Natural killer cell (primary cell): ENCODE data around the gene ARFRP1. TPM values are rescaled to one million over a fixed set of nuclear protein-coding genes. Genes with fewer than 3 reads are reported as not detected.
"Not testable (repeated sequence)": the region's sequence is repeated elsewhere in the genome, so short reads cannot be mapped to it uniquely, and the experiment has no call there.

Source experiments
- ATAC-seq, 3 donors: fragments of 150-1000 bp in 2 of 3; fragments of 200-7000 bp in 1 of 3; cut with Tn5 transposase; 1 replicate in 1 of 3; 2 replicates in 2 of 3; pipeline ENCODE4 v1.10.0; 2021; ENCODE audit warnings: mild to moderate bottlenecking in 2 of 3, moderate library complexity in 2 of 3
- DNase-seq, 2 donors: peaks; one replicate each; pipeline versions ENCODE4 v3.0.0 to v3.0.0-alpha.2; 2013 to 2021; ENCODE audit warnings: mixed read lengths in 1 of 2
- H3K27ac ChIP-seq: one replicate; pipeline ENCODE4 v1.5.1; 2013; ENCODE audit warnings: mild to moderate bottlenecking, low read length
- H3K27me3 ChIP-seq: one replicate; pipeline ENCODE4 v1.6.1; 2013; ENCODE audit warnings: low read length; ENCODE audit not compliant: control insufficient read depth, insufficient read depth
- H3K36me3 ChIP-seq: one replicate; pipeline ENCODE4 v1.6.1; 2013; ENCODE audit warnings: low read length; ENCODE audit not compliant: control insufficient read depth, insufficient read depth
- H3K4me1 ChIP-seq: one replicate; pipeline ENCODE4 v1.6.1; 2013; ENCODE audit warnings: low read length; ENCODE audit not compliant: control insufficient read depth, insufficient read depth
- H3K4me3 ChIP-seq: one replicate; pipeline ENCODE4 v1.5.1; 2013; ENCODE audit warnings: low read length
- H3K9me3 ChIP-seq: one replicate; pipeline ENCODE4 v1.6.1; 2013; ENCODE audit warnings: low read length; ENCODE audit not compliant: control insufficient read depth, insufficient read depth
- H3K27ac Mint-ChIP-seq, 2 donors: one replicate each; pipeline ENCODE4 v1.8.0; 2022; ENCODE audit warnings: mild to moderate bottlenecking in 2 of 2, mixed read lengths in 2 of 2, moderate library complexity in 1 of 2
- H3K27me3 Mint-ChIP-seq, 2 donors: one replicate each; pipeline ENCODE4 v1.8.0; 2022; ENCODE audit warnings: low read depth in 2 of 2, mixed read lengths in 2 of 2
- H3K36me3 Mint-ChIP-seq: one replicate; pipeline ENCODE4 v1.8.0; 2022; ENCODE audit warnings: mixed read lengths
- H3K4me1 Mint-ChIP-seq, 2 donors: one replicate each; pipeline ENCODE4 v1.8.0; 2022; ENCODE audit warnings: mixed read lengths in 2 of 2
- H3K4me3 Mint-ChIP-seq: one replicate; pipeline ENCODE4 v1.8.0; 2022; ENCODE audit warnings: mild to moderate bottlenecking, moderate library complexity, mixed read lengths
- H3K9me3 Mint-ChIP-seq, 2 donors: one replicate each; pipeline ENCODE4 v1.8.0; 2022; ENCODE audit warnings: mixed read lengths in 2 of 2
- CTCF ChIP-seq: fragments of 200-600 bp; IDR thresholded peaks from one replicate; pipeline ENCODE4 v1.8.0; 2022; ENCODE audit warnings: antibody characterized with exemption
- WGBS: methylation state at CpG from one replicate; pipeline ENCODE4 v1.1.7; 2013; ENCODE audit warnings: missing lambda C conversion rate; ENCODE audit not compliant: insufficient coverage; 5-methylcytosine and 5-hydroxymethylcytosine counted together
- intact Hi-C: fragments of 100-400 bp; cut with micrococcal nuclease; formaldehyde crosslinking; loops from one replicate; pipeline ENCODE4 v1.14.2; 2022
- total RNA-seq, 4 donors: library from RNA; stranded (reverse); fragments of 120-200 nt in 1 of 4; gene quantifications; one replicate each; pipeline versions ENCODE4 v1.2.3 to v1.2.4, GENCODE V29; 2013 to 2022

ARFRP1 gene
- total RNA-seq, 3 donors from 2014 or later (not counting 1 experiment from before 2014, with no cell fraction given), result 43.9 to 55.8 (median 50.6) TPM

GRCh38 chr20:63678071-63678470 is 29.7 kb downstream of the ARFRP1 start:
- Histone ChIP-seq H3K9me3 (no peaks in the 10 kb centered on the region), H3K4me1 (no peaks in the 10 kb centered on the region), H3K27ac (no peak overlapping the region), H3K36me3 (peaks cover 4% of the 10 kb centered on the region), H3K27me3 (no peaks in the 10 kb centered on the region), H3K4me3 (no peak overlapping the region)
- Mint-ChIP-seq H3K9me3 (no peaks in the 10 kb centered on the region), H3K36me3 (no peaks in the 10 kb centered on the region), H3K27me3 (no peaks in the 10 kb centered on the region), H3K4me3 (no peak overlapping the region), H3K27ac (no peak overlapping the region), H3K4me1 (no peaks in the 10 kb centered on the region)
- TF ChIP-seq CTCF, result no peak
- 93% methylated on average over 13 of the region's 13 CpGs for WGBS
- DNase-seq, result no peak
- ATAC-seq, result no peak
- intact Hi-C loops, result no loop called here

GRCh38 chr20:63675681-63676368 is 32.0 kb downstream of the ARFRP1 start:
- ATAC-seq, result no peak
- no peak for DNase-seq
- H3K36me3 ChIP-seq, result peaks cover 7% of the 10 kb centered on the region
- no peaks in the 10 kb centered on the region for H3K9me3 ChIP-seq
- Mint-ChIP-seq H3K36me3 (no peaks in the 10 kb centered on the region), H3K4me3 (no peak overlapping the region), H3K9me3 (no peaks in the 10 kb centered on the region), H3K27ac (no peak overlapping the region), H3K27me3 (no peaks in the 10 kb centered on the region), H3K4me1 (no peaks in the 10 kb centered on the region)
- no peaks in the 10 kb centered on the region for H3K27me3 ChIP-seq
- no peak overlapping the region for H3K4me3 ChIP-seq
- no peak overlapping the region for H3K27ac ChIP-seq
- no peaks in the 10 kb centered on the region for H3K4me1 ChIP-seq
- intact Hi-C loops, result no loop called here
- TF ChIP-seq CTCF, result no peak
- WGBS, result 98% methylated on average over 15 of the region's 20 CpGs

- ATAC-seq (no peak), DNase-seq (no peak)
- H3K27ac ChIP-seq, result no peak overlapping the region
- peaks cover 7% of the 10 kb centered on the region for H3K36me3 ChIP-seq
- intact Hi-C loops, result no loop called here
- Mint-ChIP-seq H3K27me3 (no peaks in the 10 kb centered on the region), H3K36me3 (no peaks in the 10 kb centered on the region), H3K4me1 (no peaks in the 10 kb centered on the region), H3K27ac (no peak overlapping the region), H3K9me3 (no peaks in the 10 kb centered on the region), H3K4me3 (no peak overlapping the region)
- no peaks in the 10 kb centered on the region for H3K9me3 ChIP-seq
- H3K4me1 ChIP-seq, result no peaks in the 10 kb centered on the region
- WGBS, result 98% methylated on average over 13 of the region's 14 CpGs
- no peak overlapping the region for H3K4me3 ChIP-seq
- TF ChIP-seq CTCF, result no peak
- H3K27me3 ChIP-seq, result no peaks in the 10 kb centered on the region
Measured at GRCh38 chr20:63673951-63674350, 33.8 kb downstream of the ARFRP1 start.

- Mint-ChIP-seq H3K4me1 (no peaks in the 10 kb centered on the region), H3K4me3 (no peak overlapping the region), H3K27ac (no peak overlapping the region), H3K27me3 (no peaks in the 10 kb centered on the region), H3K36me3 (no peaks in the 10 kb centered on the region), H3K9me3 (no peaks in the 10 kb centered on the region)
- ATAC-seq, result no peak
- no peak overlapping the region for H3K27ac ChIP-seq
- no peaks in the 10 kb centered on the region for H3K9me3 ChIP-seq
- H3K36me3 ChIP-seq, result peaks cover 8% of the 10 kb centered on the region
- no peaks in the 10 kb centered on the region for H3K27me3 ChIP-seq
- no peak for DNase-seq
- intact Hi-C loops, result no loop called here
- no peaks in the 10 kb centered on the region for H3K4me1 ChIP-seq
- 99% methylated on average over 10 of the region's 10 CpGs for WGBS
- no peak for TF ChIP-seq CTCF
- no peak overlapping the region for H3K4me3 ChIP-seq
Measured at GRCh38 chr20:63672666-63673065, 35.1 kb downstream of the ARFRP1 start.

- H3K4me3 ChIP-seq, intact Hi-C loops, H3K9me3 ChIP-seq, H3K27ac Mint-ChIP-seq, H3K27me3 Mint-ChIP-seq, H3K9me3 Mint-ChIP-seq, H3K4me1 ChIP-seq, DNase-seq, H3K27ac ChIP-seq, H3K4me3 Mint-ChIP-seq, H3K36me3 Mint-ChIP-seq, ATAC-seq, H3K27me3 ChIP-seq, H3K4me1 Mint-ChIP-seq: not testable (repeated sequence)
- 98% methylated on average over 12 of the region's 12 CpGs for WGBS
- peaks cover 14% of the 10 kb centered on the region for H3K36me3 ChIP-seq
Measured at GRCh38 chr20:63671695-63672094, 36.1 kb downstream of the ARFRP1 start.
